GM19452 (cell line): ENCODE results near the gene ZBTB42.

Experiments used
- ATAC-seq: cut with Tn5 transposase; IDR thresholded peaks from one replicate; pipeline ENCODE4 v1.9.1; 2021; ENCODE audit not compliant: unreplicated experiment

The ZBTB42 gene

GRCh38 chr14:104782086-104782807 is 18.7 kb upstream of the ZBTB42 start:
- no peak for ATAC-seq

DNA sequence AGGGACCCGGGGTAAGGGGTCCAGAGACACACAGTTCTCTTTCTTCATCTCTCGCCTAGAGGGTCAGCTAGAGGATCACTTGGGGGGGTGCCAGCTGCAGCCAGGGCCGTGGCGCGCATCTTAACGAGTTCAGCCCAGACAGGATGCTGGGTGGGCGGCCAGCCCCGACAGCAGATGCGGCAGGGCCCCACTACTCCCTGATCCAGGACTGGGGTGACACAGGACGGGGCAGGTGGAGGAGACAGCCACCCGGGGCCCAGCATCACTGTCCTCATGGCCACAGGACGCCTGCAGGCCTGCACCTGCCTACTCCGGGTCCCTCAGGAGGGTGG is 18.1 kb upstream of the ZBTB42 start:
- ATAC-seq = no peak

DNA sequence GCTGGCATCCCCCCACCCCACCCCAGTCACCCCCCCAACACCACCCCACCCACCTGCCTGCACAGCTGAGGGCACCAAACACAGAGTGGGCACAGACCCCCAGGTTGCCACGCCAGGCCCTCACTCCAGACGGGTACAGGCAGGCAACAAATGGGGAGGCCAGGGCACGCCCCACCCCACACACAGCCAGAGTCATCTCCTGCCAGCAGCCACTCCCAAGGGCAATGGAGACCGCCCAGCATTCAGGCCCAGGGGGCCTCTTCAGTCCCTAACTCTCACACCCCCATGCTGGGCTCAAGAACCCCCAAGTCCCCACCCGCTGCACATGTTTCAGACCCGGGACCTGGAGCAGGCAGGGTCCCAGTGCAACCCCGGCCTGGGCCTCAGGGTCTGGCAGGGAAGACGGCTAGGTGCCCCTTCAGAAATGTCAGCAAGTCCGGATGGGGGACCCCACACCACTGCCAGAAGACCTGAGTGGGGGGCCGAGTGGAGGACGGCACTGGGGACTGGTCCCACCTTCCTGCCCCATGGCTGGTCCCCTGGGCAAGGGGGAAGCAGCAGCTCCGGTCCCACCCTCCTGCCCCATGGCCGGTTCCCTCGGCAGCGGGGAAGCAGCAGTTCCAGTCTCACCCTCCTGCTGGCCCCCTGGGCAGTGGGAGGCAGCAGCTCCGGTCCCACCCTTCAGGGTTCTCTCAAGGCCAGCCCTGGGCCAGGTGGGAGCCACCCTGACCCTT is 17.2 kb upstream of the ZBTB42 start:
- ATAC-seq = no peak

- ATAC-seq = no peak
Observed at GRCh38 chr14:104784218-104784568, 16.7 kb upstream of the ZBTB42 start.

DNA sequence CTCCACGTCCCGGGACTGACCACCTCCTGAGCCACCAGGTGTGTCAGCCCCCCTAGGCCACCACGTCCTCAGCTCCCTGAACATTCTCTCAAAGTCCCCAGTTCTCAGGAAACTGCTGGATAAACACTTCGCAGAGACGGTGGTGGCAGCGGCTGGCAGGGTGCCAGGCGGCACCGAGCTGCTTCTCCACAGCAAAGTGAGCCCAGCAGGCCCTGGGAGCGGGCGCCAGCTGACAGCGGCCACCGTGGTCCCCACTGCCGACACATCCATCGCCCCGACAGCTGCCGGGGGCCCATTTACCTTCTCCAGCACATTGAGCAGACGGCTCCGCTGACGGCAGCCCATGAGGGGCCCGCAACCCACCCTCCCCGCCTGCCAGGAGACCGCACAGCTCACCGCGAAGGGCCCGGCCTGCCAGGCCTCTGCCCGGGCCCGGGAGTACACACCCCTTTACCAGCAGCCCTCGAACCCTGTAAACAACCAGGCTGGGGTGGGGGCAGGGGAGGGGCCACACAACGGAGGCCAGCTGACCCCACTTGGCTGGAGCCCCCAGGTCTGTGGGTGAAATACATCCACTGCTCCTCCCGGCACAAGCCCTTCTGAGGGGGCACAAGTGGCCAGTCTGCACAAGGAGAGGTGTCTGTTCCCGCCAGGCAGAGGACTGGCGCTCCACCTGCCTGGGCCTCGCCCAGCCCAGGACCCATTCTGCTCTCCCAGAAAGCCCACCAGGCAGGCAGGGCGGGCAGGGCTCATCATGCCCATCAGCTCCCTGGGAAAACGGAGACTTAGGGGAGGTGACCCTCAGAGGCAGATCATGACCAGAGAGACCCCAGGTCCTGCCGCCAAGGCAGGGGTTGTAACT is 15.8 kb upstream of the ZBTB42 start:
- ATAC-seq = no peak

DNA sequence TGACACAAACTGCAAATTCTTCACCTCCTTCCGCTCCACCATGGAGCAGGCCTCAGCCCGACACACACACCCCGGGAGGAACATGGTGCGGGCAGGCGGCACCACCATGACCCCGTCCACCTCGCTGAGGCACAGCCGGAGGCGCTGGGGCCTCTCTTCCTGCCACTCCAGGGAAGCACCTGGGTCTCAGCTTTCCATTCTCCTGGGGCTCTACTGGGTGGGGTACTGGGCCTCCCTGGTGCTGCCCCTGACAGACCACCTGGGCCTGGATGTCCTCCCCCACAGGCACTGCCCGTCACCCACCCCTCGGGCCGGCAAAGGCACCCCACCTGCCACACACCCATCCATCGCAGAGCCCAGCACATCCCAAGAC is 15.2 kb upstream of the ZBTB42 start:
- no peak for ATAC-seq

DNA sequence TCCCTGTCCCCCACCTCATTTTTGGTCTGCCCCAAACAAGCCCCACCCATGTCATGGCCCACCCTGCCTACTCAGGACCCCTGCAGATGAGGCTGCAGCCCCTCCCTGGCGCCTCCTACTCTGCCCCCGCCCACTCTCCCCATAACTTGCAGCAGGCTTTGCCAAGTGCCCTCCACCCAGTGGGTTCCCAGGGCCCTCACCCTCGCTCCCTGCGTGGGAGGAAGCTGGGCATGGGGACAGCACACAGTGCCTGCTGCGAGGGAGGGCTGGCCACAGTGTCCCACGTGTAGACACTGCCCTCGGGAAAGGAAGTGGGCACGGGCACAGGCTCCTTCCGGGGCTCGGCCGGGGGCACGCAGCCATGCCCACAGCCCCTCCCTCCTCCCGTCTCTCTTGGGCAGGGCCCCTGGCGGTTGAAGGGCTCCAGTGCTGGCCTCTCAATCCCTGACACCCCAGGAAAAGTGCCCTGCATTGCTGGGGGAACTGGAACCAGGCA is 14.8 kb upstream of the ZBTB42 start:
- no peak for ATAC-seq

DNA sequence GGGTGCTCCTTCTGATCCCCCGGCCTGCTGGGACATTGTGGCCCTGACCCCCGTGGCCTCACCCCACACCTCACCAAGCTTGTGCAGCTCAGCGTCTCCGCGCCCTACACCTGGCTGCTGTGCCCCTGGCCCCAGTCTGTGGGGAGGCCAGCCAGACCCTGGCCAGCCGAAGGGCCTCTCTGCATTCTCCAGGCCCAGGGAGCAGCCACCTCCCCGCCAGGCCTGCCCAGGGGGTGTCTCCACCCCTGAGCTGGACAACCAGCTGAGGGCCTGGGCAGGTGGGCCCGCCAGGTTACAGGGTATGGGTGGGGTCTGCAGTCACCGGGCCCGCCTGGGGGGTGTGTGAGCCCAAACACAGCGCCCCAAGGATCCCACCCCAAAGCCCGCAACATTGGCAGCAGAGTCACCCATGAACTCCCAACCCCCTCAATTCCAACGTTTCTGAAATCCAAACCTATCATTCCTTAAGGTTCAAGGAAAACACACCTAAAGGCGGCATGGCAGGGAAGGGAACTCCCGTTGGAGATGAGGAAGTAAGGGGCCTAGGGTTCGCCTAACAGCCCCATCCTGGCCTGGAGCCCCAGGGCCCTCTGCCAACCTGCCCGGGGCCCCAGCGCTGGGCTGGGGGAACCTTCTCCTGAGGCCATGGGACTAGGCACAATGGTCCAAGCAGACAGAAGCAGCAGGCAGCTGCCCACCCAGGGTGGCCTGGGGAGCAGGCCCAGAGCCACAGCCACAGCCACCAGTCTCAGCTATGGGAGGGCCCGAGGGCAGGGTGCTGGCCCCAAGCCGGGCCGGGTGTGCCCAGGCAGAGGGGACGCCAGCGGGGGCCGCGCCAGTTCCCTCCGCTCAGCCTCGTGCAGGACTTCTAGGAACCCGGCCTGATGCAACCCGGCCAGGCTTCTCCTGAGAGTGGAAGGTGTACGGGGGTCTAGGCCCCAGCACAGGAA is 13.9 kb upstream of the ZBTB42 start:
- ATAC-seq = no peak

- ATAC-seq = no peak
Observed at GRCh38 chr14:104787736-104788135, 13.2 kb upstream of the ZBTB42 start.

- ATAC-seq = no peak
Observed at GRCh38 chr14:104788161-104788818, 12.6 kb upstream of the ZBTB42 start.

- no peak for ATAC-seq
Observed at GRCh38 chr14:104788873-104789663, 11.8 kb upstream of the ZBTB42 start.

- no peak for ATAC-seq
Observed at GRCh38 chr14:104789752-104790743, 10.9 kb upstream of the ZBTB42 start.

DNA sequence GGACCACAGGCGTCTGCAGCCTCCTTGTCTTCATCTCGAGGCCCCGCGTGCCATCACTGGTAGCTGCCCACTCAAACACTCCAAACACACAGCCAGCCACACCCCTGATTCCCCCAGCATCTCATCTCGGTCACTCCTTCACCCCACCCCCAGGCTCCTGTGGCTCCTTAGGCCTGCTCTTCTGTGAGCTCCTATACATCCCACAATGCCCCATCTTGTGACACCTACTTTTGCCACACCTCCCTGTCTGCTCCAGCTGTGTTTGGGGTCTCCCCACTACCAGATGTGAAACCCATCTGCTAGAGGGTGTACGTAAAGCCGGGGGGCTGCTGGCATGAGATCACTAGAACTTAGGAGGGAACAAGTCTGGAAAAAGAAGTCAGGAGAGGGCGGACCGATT is 9.5 kb upstream of the ZBTB42 start:
- ATAC-seq = no peak

- ATAC-seq = no peak
Observed at GRCh38 chr14:104792101-104792884, 8.6 kb upstream of the ZBTB42 start.

- ATAC-seq = no peak
Observed at GRCh38 chr14:104792945-104793702, 7.8 kb upstream of the ZBTB42 start.

- no peak for ATAC-seq
Observed at GRCh38 chr14:104793703-104793959, 7.3 kb upstream of the ZBTB42 start.

- no peak for ATAC-seq
Observed at GRCh38 chr14:104794099-104794498, 6.8 kb upstream of the ZBTB42 start.
